ENCODE measurements around the gene VSTM2B. TPM values are rescaled to one million over a fixed set of nuclear protein-coding genes. Genes with fewer than 3 reads are reported as not detected.
A peak's percentile ranks its signal among the peaks of the same experiment; 100 is the strongest.

VSTM2B gene
- total and polyA plus RNA-seq, 2 donors from 2014 or later: not detected

GRCh38 chr19:29514525-29515232, 11.1 kb upstream of the VSTM2B start:
- intact Hi-C loops (cut with DNase I): no loop called here
- H3K4me3 ChIP-seq (ENCODE audit: low read length in 3 of 3): no peak overlapping the region
- H3K9me3 ChIP-seq (ENCODE audit: control insufficient read depth in 2 of 3, insufficient read depth in 1 of 3, low read length in 3 of 3): no peaks in the 10 kb centered on the region
- H3K27ac ChIP-seq (ENCODE audit: low read depth in 2 of 2, low read length in 2 of 2): no peak overlapping the region
- FAIRE-seq (no peak), DNase-seq (no peak)
- TF ChIP-seq CTCF (IDR thresholded peaks at IDR 0.05; ENCODE audit: borderline replicate concordance, extremely low read depth, insufficient read depth): no peak
- H3K36me3 ChIP-seq (ENCODE audit: control insufficient read depth in 2 of 3, insufficient read depth in 3 of 3, low read length in 3 of 3): no peaks in the 10 kb centered on the region
- no peaks in the 10 kb centered on the region for H3K4me1 ChIP-seq (ENCODE audit: control insufficient read depth in 2 of 3, insufficient read depth in 2 of 3, low read depth in 1 of 3, low read length in 3 of 3)
- H3K9ac ChIP-seq (ENCODE audit: low read length in 3 of 3): no peak overlapping the region
- H3K27me3 ChIP-seq (ENCODE audit: control insufficient read depth, insufficient read depth, low read length): no peaks in the 10 kb centered on the region

GRCh38 chr19:29515233-29515619, 10.6 kb upstream of the VSTM2B start:
- no peak for FAIRE-seq
- H3K36me3 ChIP-seq (ENCODE audit: control insufficient read depth in 2 of 3, insufficient read depth in 3 of 3, low read length in 3 of 3): no peaks in the 10 kb centered on the region

GRCh38 chr19:29515706-29516357, 10.0 kb upstream of the VSTM2B start:
- Histone ChIP-seq H3K4me3 (ENCODE audit: low read length in 3 of 3) (no peak overlapping the region), H3K36me3 (ENCODE audit: control insufficient read depth in 2 of 3, insufficient read depth in 3 of 3, low read length in 3 of 3) (no peaks in the 10 kb centered on the region), H3K27ac (ENCODE audit: low read depth in 2 of 2, low read length in 2 of 2) (no peak overlapping the region), H3K27me3 (ENCODE audit: control insufficient read depth, insufficient read depth, low read length) (no peaks in the 10 kb centered on the region), H3K9me3 (ENCODE audit: control insufficient read depth in 2 of 3, insufficient read depth in 1 of 3, low read length in 3 of 3) (no peaks in the 10 kb centered on the region), H3K9ac (ENCODE audit: low read length in 3 of 3) (no peak overlapping the region), H3K4me1 (ENCODE audit: control insufficient read depth in 2 of 3, insufficient read depth in 2 of 3, low read depth in 1 of 3, low read length in 3 of 3) (no peaks in the 10 kb centered on the region)
- intact Hi-C loops (cut with DNase I): no loop called here
- FAIRE-seq (no peak), DNase-seq (peak in 1 of 5 donors; percentile 52)
- TF ChIP-seq CTCF (IDR thresholded peaks at IDR 0.05; ENCODE audit: borderline replicate concordance, extremely low read depth, insufficient read depth): no peak

More at GRCh38 chr19:29515233-29515619, 10.6 kb upstream of the VSTM2B start:
- Histone ChIP-seq H3K4me1 (ENCODE audit: control insufficient read depth in 2 of 3, insufficient read depth in 2 of 3, low read depth in 1 of 3, low read length in 3 of 3) (no peaks in the 10 kb centered on the region), H3K9ac (ENCODE audit: low read length in 3 of 3) (no peak overlapping the region), H3K9me3 (ENCODE audit: control insufficient read depth in 2 of 3, insufficient read depth in 1 of 3, low read length in 3 of 3) (no peaks in the 10 kb centered on the region), H3K4me3 (ENCODE audit: low read length in 3 of 3) (no peak overlapping the region), H3K27ac (ENCODE audit: low read depth in 2 of 2, low read length in 2 of 2) (no peak overlapping the region), H3K27me3 (ENCODE audit: control insufficient read depth, insufficient read depth, low read length) (no peaks in the 10 kb centered on the region)
- DNase-seq: peak in 1 of 5 donors; percentile 57
- TF ChIP-seq CTCF (IDR thresholded peaks at IDR 0.05; ENCODE audit: borderline replicate concordance, extremely low read depth, insufficient read depth): no peak
- intact Hi-C loops (cut with DNase I): no loop called here
